GM21576 (cell line): ENCODE data around the gene SASH1.
"Not testable (repeated sequence)": the region's sequence is repeated elsewhere in the genome, so short reads cannot be mapped to it uniquely, and the experiment has no call there.

Experiments
- ATAC-seq: cut with Tn5 transposase; IDR thresholded peaks from one replicate; pipeline ENCODE4 v1.9.1; 2021; ENCODE audit warnings: mild to moderate bottlenecking, moderate library complexity; ENCODE audit not compliant: unreplicated experiment

SASH1 gene

DNA sequence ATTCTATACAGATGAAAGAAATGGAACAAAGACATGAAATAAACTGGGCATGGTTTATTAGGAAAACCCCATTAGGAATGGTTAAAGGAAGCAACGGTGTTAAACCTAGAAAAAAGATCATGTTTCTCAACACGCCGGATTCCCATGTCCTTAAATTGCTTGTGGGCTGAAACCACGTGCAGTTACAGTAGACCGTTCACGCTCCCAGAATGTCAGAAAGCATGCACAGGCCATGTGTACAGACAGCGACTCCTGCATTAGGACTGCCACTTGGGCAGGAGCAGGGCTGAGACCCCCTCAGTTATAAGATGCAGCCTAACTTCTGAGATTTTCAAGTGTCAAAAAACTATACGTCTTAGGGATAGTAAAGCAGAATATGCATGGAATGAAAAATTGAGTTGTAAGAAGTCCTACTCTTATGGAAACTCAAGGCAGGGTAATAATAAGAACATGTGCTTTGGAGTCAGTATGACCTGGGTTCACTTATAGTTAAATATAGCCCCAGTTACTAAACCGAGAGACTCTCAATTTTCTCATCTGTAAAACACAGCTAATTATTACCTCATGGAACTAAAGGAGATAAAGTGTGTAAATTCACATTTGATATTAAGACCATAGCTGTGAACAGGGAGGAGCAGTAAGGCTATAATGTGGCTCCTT is 230.2 kb downstream of the SASH1 start:
- no peak for ATAC-seq

DNA sequence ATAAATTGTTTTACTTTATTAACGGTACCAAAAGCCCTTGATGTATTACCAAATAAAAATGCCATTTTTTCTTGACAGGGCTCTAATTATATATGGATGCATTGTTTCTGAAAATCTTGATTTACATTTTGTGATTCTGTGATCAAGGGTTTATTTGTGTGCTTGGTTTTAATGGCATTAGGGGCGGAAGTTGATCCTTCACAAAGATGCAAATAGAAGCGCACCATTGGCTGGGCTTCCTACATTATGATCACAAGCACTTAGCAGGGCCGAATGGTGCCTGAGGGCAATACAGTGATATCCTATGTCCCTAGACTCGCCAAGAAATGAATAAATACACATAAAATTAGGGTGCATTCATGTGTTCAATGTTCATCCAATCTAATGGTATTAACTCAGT is 231.3 kb downstream of the SASH1 start:
- ATAC-seq, result no peak

DNA sequence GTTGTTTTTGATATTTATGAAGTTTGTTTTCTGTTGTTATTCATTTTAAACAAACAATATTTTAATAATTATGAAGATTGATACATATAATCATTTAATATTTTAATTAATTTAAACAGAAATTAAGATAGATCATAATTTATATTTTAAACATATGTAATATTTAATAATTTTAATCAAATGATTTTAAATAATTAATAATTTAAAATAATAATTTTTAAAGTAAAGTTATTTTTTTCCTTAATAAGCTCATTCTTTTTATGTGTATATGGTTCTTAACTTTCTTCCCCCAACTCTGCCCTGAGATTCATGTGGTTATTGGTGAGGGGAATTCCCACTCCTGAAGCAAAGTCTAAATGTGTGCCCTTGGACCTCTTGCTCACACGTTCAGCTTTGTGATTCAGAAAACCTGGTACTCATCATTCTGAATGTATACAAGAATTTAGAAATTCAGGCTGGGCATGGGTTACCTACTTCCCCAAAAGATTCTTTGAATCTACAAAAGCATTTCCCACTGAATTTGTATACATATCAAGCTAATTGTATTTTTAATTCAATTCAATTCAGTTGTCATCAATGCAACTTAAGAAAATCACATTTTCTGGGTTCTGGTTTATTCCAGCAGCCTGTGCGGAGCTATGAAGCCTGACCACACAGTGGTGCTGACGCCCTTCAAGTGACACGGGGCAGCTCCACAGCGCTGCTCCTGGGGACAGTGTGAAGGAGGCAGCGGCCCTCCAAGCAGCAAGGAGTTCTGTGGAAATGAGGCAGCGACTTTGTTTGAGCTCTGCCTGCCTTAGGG is 235.2 kb downstream of the SASH1 start:
- ATAC-seq, result peak; percentile 98

DNA sequence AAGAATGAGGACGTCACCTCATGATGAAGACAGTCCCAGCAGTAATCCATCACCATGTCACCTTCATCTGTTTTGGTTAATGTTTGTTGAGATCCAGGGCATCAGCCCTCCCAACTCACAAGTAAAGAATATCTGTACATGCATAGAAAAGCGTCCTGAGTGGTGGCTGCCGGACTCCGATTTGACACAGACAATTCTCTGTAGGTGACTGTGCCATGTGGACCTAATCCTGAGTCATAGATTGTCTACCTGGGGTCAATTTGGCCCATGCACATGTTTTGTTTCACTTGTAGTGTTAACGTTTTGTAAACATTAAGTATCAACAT is 235.8 kb downstream of the SASH1 start:
- ATAC-seq, result peak; percentile 13

DNA sequence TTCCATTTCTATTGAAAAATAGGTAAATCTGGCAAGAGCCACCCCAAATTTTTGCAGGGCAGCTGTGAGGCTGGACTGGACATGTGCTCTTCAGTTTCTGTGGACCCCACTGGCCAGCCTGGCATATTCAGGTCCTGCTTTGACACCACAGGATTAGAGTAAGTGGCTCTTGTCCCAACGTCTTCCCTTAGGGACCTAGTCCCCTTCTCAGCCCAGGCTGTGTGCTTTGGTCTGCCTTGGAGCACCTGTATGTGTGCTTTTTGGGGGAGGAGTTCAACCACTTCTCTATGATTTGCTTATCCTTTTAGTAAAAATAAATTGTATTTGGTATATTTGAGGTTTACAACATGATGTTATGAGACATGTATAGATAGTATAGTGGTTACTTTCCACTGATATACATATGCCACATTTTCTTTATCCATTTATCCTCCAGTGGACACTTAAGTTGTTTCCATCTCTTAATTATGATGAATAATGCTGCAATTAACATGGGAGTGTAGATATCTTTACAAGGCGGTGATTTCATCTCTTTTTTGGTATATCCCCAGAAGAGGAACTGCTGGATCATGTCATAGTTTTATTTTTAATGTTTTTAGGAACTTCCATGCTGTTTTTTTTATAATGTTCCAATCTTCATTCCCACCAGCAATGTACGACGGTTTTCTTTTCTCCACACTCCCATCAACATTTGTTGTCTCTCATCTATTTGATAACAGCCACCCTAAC is 236.4 kb downstream of the SASH1 start:
- no peak for ATAC-seq

DNA sequence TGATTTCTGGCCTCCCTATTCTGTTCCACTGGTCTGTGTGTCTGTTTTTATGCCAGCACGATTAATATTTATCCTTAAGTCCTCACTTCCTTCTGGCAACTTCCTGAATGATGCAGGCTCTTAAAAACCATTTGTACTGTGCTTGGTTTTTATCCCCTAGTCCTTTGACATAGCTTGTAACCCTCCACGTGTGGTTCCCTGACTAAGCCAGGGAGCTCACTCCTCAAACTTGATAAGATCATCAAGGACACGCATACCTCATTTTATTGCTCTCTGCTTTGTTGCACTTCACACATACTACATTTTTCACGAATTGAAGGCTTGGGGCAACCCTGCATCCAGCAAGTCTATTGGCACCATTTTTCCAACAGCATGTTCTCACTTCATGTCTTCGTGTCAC is 237.8 kb downstream of the SASH1 start:
- no peak for ATAC-seq

DNA sequence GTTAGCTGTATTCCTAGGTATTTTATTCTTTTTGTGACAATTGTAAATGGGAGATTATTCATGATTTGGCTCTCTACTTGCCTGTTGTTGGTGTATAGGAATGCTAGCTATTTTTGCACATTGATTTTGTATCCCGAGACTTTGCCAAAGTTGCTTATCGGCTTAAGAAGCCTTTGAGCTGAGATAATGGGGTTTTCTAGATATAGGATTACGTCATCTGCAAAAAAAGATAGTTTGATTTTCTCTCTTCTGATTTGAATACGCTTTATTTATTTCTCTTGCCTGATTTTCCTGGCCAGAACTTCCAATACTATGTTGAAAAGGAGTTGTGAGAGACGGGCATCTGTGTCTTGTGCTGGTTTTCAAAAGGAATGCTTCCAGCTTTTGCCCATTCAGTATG is 241.0 kb downstream of the SASH1 start:
- no peak for ATAC-seq

DNA sequence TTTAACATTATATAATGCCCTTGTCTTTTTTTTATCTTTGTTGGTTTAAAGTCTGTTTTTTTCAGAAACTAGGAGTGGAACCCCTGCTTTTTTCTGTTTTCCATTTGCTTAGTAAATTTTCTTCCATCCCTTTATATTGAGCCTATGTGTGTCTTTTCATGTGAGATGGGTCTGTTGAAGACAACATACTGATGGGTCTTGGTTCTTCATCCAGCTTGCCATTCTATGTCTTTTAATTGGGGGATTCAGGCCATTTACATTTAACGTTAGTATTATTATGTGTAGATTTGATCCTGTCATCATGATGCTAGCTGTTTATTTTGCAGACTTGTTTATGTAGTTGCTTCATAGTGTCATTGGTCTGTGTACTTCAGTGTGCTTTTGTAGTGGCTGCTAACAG is 243.0 kb downstream of the SASH1 start:
- ATAC-seq, result not testable (repeated sequence)

DNA sequence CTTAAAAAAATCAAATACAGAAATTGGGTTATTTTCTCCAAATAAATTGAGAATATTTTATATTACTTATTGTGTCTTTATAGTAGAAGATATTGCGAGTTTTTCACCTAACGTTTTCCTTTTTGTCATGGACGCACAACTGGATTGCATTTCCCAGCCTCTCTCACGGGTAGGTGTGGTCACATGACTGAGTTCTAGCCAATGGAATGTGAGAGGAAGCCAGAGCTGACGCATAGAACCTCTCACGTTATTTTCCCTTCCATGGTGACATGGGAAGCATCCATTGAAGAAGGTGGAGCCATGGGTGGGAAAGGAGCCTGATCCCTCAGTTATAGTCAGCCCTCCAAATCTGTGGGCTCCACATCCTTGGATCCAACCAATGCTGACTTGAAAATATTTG is 248.2 kb downstream of the SASH1 start:
- ATAC-seq, result no peak

DNA sequence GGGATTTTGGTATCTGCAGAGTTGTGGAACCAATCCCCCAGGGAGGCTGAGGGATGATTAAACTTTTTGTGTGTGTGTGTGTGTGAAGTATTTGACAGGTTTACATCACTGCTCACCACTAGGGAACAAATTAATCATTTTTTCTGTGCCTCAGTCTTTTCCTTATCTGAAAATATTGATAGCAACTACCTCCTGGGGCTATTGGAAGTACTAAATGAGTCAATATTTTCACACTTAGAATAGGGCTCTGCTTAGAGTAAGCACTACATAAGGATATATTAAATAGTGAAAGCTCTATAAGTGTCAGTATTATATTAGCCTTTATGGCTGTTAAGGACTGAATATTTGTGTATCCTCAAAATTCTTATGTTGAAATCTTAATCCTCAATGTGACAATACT is 249.0 kb downstream of the SASH1 start:
- ATAC-seq, result no peak

DNA sequence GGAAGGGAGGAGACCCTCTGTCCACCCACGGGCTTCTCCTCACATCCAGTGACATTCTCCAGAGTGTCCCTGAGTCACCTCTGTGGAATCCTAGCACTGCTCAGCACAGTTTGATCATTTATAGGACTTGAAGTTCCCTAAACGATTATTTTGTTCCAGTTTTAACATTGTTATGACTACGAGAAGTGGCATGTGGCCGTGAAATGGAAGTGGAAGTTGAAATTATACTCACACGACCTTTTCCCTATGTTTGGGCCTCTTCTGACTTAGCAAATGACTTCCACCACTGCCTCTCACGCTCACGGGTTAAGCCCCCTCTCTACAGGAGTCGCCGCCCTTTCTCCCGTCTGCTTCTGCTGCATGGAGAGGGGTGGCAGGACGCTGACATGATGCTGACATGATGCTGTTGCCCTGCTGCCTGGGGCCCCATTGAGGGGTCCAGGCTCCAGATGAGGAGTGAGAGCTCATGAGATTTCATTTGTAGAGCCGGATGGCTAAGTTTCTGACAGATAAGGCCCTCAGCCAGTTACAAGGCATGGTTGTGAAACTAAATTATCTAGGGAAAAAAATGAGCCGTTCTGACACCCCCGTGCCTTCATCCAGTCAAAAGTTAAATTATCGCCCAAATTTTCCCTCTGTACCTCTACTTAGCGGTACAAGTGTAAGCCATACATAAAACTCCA is 250.6 kb downstream of the SASH1 start:
- no peak for ATAC-seq

DNA sequence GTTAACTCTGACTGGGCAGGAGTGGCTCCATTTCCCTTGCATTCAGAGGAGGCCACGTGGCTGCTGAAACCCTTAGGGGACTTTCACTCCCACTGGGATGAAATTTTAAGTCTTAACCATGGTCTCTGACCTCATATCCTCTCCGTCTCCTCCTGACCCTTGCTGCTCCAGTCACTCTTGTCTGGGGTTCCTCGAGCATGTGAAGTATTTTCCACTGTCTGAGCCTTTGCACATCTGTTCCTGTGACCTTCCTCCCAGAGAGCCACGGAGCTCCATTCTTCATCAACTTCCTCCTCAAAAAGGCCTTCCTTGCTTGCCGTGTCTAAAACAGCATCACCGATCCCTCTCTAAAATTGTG is 251.2 kb downstream of the SASH1 start:
- ATAC-seq, result no peak

DNA sequence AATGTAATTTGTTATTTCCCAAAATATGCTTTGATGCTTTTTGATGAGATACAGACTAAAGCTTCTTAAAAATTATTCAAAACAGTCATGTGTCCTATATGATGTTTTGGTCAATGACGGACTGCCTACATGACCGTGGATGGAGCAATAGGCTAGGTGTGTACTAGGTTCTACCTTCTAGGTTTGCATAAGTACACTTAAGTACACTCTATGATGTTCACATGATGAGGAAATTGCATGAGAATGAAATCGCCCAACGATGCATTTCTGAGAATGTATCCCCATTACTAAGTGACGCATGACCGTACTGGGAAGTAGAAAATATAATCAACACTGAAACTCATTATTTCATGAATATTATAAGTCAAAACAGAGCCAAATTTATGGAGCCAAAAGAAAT is 252.9 kb downstream of the SASH1 start:
- no peak for ATAC-seq

DNA sequence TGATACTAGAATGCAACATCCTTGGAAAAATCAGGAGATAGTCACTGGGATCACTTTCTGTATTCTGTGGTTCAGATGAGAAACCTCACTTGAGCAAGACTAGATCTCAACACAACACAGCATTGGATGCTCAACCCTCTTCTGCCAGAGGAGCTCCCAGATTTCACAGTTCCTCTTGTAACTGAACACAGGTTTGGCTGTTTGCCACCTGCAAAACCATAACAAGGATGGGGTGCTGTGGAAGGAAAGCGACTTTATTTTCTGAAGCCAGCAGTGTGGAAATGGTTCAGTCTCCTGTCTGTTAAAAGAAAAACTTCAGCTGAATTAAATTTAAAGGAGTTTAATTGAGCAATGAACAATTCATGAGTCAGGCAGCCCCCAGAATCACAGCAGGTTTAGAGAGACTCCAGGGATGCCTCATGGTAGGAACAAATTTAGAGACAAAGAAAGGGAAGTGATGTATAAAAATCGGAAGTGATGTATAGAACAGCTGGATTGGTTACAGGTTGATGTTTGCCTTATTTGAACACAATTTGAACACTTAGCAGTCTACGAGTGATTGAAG is 254.3 kb downstream of the SASH1 start:
- ATAC-seq, result no peak

DNA sequence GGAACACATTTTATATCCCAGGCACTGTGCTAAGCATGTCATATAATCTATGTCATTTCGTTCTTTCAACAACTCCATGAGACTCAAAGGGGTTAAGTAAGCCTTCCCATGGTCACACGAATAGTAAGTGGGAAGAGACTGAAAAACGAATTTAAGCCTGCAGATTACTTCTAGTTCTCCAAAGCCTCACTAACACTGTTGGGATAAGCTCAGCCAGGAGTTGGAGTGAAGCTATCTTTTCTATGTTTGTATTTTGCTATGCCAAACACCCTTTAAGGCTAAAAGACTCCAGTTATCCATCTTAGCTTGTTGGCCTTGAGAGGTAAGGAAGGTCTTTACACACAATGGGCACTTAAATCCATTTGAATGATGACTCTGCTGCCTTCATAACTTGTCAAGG is 256.1 kb downstream of the SASH1 start:
- ATAC-seq, result no peak

DNA sequence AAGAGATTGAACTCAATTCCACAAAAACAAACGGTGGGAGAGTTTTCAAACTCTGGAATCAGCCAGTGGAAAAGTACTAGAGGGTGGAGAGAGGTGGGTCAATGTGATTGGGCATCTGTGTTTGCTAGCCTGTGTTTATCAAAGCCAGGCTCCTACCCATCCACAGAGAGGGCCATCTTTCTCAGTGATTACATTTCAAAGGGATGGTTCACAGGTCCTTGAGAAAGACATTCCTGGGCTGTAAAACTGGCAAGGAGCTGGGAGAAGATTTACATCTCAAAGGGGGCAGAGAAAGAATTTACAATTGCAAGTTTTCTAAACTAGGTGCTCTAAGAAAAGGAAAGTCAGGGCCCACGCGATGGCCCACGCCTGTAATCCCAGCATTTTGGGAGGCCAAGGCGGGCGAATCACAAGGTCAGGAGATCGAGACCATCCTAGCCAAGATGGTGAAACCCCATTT is 257.4 kb downstream of the SASH1 start:
- no peak for ATAC-seq
